Retinal pigment epithelial cell (primary cell): Measurements from ENCODE around the gene GPR26.

Source experiments
- DNase-seq: peaks from one replicate; pipeline ENCODE4 v3.0.0-alpha.2; 2010; ENCODE audit warnings: low read depth
- H3K4me3 ChIP-seq: 2 replicates; pipeline ENCODE4 v1.5.1; 2011; ENCODE audit warnings: mild to moderate bottlenecking, low read length, control low read depth, moderate library complexity
- CTCF ChIP-seq: conservative IDR thresholded peaks from 2 replicates; pipeline ENCODE4 v1.5.1; 2011; ENCODE audit warnings: low read depth, low read length, control low read depth, inconsistent platforms

Gene GPR26

GRCh38 chr10:123645016-123645415 lies 21.1 kb upstream of the GPR26 start:
- TF ChIP-seq CTCF, result no peak
- no peak for DNase-seq
- H3K4me3 ChIP-seq, result no peak overlapping the region

GRCh38 chr10:123645615-123646014 lies 20.5 kb upstream of the GPR26 start:
- H3K4me3 ChIP-seq, result no peak overlapping the region
- no peak for TF ChIP-seq CTCF
- DNase-seq, result no peak

GRCh38 chr10:123648595-123648994 lies 17.6 kb upstream of the GPR26 start:
- no peak for TF ChIP-seq CTCF
- no peak for DNase-seq
- no peak overlapping the region for H3K4me3 ChIP-seq

GRCh38 chr10:123649676-123650075 lies 16.5 kb upstream of the GPR26 start:
- H3K4me3 ChIP-seq, result no peak overlapping the region
- no peak for DNase-seq
- no peak for TF ChIP-seq CTCF

- no peak overlapping the region for H3K4me3 ChIP-seq
- no peak for DNase-seq
- no peak for TF ChIP-seq CTCF
Observed at GRCh38 chr10:123651421-123652047, 14.6 kb upstream of the GPR26 start.

- no peak overlapping the region for H3K4me3 ChIP-seq
- no peak for DNase-seq
Observed at GRCh38 chr10:123655751-123656150, 10.4 kb upstream of the GPR26 start.

More at GRCh38 chr10:123655751-123656150, 10.4 kb upstream of the GPR26 start:
- no peak for TF ChIP-seq CTCF
